Cortex of kidney (tissue), 1 donor: ENCODE data around the gene PCYT1B.
"Not testable (repeated sequence)": the region's sequence is repeated elsewhere in the genome, so short reads cannot be mapped to it uniquely, and the experiment has no call there.

Experiments
- DNase-seq: peaks from one replicate; lab custom pipeline; 2025; lab: John Stamatoyannopoulos, UW

The PCYT1B gene

DNA sequence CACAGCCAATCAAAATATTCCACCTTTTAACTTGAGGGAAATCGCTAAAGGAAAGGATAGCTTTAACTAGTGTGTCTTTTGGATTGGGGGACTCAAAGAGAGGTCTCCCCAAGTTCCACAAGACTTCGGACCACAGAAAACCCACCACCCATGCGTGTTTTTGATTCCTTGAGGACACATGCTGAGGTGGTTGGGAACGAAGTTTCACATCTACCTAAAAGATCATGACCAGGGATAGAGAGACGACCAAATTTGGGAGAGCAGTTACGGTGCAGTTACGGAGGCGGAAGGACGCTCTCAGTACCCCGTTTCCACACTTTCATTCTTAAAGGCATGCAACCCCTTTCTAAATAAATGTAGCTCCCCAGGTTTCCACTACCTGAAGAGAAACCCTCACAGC is 1.1 kb downstream of the PCYT1B start:
- DNase-seq, result no peak

DNA sequence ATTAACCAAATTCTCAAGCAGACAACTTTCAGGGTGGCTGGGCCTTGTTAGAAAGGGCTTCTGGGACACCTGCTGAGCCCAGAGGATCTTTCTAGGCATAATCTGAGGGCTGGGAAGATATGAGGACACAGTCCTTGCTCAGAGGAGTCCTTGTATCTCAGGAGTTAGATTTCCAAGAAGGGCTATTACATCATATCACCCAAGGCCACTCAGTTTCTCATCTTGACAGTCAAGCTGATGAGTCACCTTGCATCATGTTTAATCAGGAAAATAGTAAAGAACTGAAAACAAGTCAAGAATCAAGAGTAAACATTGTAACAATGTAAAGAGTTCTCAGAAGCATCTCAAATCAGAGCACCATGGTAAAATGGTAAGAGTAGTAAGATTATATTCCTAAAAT is 4.0 kb downstream of the PCYT1B start:
- no peak for DNase-seq

GRCh38 chrX:24629701-24630100 is 17.4 kb downstream of the PCYT1B start:
- no peak for DNase-seq

DNA sequence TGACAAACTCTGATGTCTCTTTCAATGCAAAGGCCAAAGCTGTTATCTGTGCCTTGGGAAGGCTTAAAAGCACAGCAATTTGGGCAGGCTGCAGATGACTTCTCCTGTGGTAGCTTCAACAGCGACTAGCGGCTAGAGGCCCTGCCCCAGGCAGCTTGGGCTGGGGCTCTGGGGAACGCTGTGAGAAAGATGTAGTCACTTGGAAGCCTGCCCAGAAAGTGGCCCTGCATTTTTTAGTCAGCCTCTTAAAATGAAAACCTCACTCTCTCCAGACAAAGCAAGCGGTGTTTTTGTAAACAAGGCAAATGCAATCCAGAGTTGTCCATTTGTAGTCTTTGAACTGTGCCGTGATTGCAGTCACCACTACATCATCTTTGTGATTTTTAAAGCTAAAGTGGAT is 27.5 kb downstream of the PCYT1B start:
- no peak for DNase-seq

- no peak for DNase-seq
Observed at GRCh38 chrX:24610516-24610915, 36.6 kb downstream of the PCYT1B start.

DNA sequence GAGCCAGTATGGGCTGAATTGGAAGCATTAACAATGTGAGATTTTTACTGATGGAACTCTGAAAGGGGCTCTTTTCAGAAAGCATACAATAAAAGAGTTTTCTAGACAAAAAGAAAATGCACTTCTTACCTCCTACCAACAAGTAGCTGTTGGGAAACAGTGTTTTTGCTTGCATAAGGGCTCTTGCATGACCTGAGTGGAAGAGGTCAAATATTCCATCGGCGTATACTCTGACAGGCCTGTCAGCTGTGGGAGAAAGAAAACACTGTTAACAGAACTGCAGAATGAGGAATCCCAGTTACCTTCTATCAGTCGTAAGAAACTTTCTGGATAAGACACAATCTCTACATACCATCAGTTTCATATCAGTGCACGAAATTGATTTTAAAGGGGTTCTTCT is 39.5 kb downstream of the PCYT1B start:
- no peak for DNase-seq

- not testable (repeated sequence) for DNase-seq
Observed at GRCh38 chrX:24605941-24606340, 41.2 kb downstream of the PCYT1B start.

GRCh38 chrX:24603191-24603590 is 44.0 kb downstream of the PCYT1B start:
- no peak for DNase-seq

- DNase-seq, result no peak
Observed at GRCh38 chrX:24601858-24602257, 45.3 kb downstream of the PCYT1B start.

DNA sequence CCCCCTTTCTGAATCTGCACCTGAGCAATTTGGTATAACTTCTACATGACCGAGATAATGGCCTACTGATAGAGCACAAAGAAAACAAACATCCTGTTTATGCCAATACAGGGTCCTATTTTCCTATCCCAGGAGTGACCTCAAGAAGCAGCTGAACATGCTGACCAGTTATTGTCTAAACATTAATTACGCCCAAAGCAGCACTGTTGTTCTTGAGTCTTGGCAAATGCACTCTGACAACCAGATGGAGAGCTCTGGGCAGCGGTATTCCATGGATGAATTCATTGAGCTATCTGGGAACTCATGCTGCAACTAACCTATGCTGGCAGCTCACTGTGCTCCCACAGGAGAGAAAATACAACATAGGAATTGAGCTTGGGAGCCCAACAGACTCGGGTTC is 52.6 kb downstream of the PCYT1B start:
- DNase-seq, result no peak

GRCh38 chrX:24590111-24590510 is 57.0 kb downstream of the PCYT1B start:
- DNase-seq, result no peak

DNA sequence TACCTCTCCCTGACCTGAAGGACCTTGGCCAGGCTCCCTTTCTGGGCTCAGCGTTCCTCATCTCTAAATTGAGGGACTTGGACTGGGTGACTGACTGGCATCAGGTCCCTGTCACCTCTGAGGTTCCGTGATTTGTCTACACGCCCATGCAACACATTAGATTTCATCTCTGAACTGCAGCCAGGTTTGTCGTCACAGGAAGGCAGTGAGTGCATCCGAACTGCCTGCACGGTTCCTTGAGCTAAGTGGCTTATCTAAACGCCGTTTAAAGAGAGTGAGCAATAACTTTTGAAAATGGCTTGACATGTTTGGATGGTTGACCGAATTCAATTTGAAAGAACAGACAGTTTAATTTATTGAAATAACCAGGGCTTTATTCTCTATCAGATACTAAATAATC is 70.1 kb downstream of the PCYT1B start:
- DNase-seq, result no peak

DNA sequence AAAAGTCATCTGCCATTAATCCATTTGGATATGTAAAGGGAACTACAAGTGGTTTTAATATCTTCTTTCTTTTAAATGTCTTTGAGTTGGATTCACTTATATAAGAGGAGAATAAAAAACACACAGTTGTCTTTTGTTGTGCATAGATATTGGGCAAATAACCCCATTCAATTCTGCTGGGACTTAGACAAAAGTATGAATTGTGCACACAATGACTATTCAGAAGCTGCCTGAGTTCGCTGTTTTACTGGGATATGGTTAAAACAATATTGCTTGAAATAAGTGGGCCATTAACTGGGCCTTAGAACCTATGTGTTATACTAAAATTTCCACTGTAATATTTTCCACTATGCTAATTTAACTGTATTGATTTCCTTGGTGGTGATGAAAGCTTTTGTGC is 71.7 kb downstream of the PCYT1B start:
- DNase-seq, result no peak

GRCh38 chrX:24574743-24575142 is 72.4 kb downstream of the PCYT1B start:
- DNase-seq, result no peak

GRCh38 chrX:24567169-24567568 is 80.0 kb downstream of the PCYT1B start:
- no peak for DNase-seq

DNA sequence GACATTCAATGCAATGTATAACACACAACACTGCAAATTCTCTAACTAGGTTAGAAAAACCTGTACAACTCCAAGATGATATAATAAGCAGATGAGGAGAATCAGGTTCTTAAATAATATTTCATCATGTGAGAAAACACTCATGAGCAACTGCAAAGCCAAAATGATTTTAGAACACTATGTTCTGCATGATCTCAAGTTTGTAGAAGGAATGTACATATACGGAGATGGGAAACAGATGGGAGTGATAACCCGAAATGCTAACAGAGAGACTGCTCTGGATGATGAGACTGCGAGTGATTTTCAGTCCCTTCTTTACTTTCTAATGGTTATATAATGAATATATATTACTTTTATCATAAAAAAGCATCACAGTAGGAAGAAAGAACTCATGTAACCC is 80.9 kb downstream of the PCYT1B start:
- DNase-seq, result no peak

DNA sequence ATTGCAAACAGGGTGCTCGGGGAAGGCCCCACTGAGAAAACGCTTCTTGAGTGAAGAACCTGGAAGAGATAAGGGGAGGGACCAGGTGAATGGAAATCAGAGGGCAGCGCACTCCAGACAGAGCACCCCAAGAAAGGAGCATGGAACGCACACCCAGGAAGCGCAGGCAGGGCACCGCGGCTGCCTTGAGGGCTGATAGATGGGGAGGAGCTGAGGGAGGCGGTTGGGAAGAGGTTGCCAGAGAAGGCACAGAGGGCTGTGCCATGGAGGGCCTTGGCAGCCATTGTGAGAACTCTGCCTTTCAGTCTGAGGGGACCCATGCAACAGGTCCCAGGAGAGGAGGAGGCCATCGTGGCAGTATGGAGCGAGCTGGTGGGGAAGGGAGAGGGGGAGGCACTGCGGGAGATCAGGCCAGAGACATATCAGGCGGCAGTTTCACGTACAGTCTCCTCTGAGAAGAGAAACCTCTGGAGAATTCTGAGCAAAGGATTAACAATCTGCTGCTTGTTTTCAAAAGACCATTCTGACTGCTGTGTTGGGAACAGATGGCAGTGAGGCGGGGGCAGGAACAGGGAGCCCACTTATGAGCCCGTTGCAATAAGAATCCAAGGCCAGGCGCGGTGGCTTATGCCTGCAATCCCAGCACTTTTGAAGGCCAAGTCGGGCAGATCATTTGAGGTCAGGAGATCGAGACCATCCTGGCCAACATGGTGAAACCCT is 83.7 kb downstream of the PCYT1B start:
- no peak for DNase-seq

DNA sequence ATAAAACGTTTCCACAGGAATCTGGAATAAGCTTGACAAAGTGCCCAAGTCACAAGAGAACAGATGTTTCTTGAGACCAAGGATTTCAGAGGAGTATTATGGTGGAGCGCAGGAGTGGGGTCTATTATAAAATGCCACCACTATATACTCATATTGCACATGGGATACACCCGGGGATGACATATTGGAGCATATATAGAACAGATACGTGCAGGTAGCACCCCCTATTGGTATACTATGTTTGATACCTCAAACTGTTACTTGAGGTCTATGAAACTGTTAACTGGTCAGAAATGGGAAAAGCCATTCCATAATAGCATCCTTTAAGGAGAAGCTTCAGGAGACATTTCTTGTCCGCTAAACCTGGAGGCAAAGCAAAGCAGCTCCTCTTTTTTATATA is 86.0 kb downstream of the PCYT1B start:
- DNase-seq, result no peak

GRCh38 chrX:24553011-24553410 is 94.1 kb downstream of the PCYT1B start:
- no peak for DNase-seq

GRCh38 chrX:24550166-24550565 is 97.0 kb downstream of the PCYT1B start:
- no peak for DNase-seq

- no peak for DNase-seq
Observed at GRCh38 chrX:24547961-24548360, 99.2 kb downstream of the PCYT1B start.

DNA sequence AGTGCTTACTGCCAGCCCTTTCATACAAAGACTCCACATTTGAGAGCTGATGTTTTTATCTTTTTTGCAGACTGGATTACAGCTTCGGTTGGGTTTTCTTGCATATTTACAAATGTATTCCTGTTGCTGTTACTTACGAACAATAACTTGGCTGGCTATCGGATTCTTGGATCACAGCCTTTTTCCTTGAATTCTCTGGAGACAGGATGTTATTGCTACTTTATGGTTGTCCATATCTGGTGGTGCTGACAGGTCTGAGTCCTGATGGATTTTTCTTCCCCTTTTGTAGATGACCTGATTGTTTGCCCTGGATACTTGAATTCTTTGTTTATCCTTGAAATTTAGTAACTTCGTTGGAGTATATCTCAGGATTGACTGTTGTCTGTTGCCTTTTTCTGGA is 104.4 kb downstream of the PCYT1B start:
- no peak for DNase-seq

DNA sequence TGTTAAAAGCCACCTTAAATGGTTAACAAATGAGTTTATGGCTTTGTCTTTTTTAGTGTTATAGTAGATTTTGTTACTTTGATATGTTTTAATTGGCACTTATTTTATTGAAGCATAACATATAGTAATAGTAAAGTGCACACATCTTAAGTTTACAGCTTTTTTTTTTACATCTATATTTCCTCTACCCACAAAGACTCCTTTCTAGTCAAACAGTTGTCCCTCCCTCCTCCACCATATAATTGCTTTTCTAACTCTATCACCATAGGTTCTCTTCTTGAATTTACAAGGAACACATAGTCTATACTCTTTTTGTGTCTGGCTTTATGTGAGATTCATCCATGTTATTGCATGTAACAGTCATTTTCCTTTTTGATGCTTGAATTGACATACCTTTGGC is 110.6 kb downstream of the PCYT1B start:
- no peak for DNase-seq

- no peak for DNase-seq
Observed at GRCh38 chrX:24528605-24529004, 118.5 kb downstream of the PCYT1B start.

DNA sequence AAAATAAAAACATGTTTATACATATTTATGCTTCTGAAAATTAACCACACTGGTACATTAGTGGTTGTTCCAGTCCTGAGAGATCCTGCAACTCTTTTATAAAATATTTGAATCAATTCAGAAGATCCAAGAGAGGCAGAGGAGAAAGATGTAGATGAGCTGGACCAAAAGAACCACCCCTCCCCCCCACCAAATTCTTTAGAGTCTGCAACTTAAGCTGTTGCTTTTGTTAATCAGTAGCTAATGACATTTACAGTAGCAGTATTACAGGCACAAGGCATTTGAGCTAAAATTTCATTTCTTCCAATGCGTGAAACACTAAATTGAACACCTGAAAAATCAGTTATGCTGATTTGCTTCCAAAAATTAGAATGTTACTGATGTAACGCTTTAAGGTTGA is 120.5 kb downstream of the PCYT1B start:
- DNase-seq, result no peak
